GM23338 (cell line): Measurements from ENCODE around the gene GRIFIN. TPM values are rescaled to one million over a fixed set of nuclear protein-coding genes. Genes with fewer than 3 reads are reported as not detected.

Experiments
- ATAC-seq: fragments of 200-7000 bp; cut with Tn5 transposase; 3 replicates; pipeline ENCODE4 v1.9.1; 2020
- DNase-seq: peaks from one replicate; pipeline ENCODE4 v3.0.0-alpha.2; 2015; ENCODE audit warnings: low spot score
- H2AFZ ChIP-seq: fragments of 200-600 bp; sonication (generic); 2 replicates; pipeline ENCODE4 v1.8.0; 2016; ENCODE audit warnings: antibody characterized with exemption, mild to moderate bottlenecking, moderate library complexity
- H3F3A ChIP-seq: fragments of 200-600 bp; sonication (generic); replicated peaks from 2 replicates; pipeline ENCODE4 v1.8.0; 2017; ENCODE audit warnings: antibody characterized with exemption, mixed run types, low read depth
- H3K27ac ChIP-seq: fragments of 200-600 bp; sonication (generic); 2 replicates; pipeline ENCODE4 v1.6.1; 2016; ENCODE audit warnings: low read depth
- H3K27me3 ChIP-seq: fragments of 200-600 bp; sonication (generic); 2 replicates; pipeline ENCODE4 v1.8.0; 2016; ENCODE audit warnings: mild to moderate bottlenecking, mixed run types, moderate library complexity; ENCODE audit not compliant: insufficient read depth
- H3K36me3 ChIP-seq: fragments of 200-600 bp; sonication (generic); 2 replicates; pipeline ENCODE4 v1.8.0; 2016; ENCODE audit warnings: mild to moderate bottlenecking; ENCODE audit not compliant: insufficient read depth
- H3K4me1 ChIP-seq: fragments of 200-600 bp; sonication (generic); 2 replicates; pipeline ENCODE4 v1.8.0; 2016; ENCODE audit warnings: mild to moderate bottlenecking, moderate library complexity; ENCODE audit not compliant: insufficient read depth
- H3K4me2 ChIP-seq: fragments of 200-600 bp; sonication (generic); 2 replicates; pipeline ENCODE4 v1.7.1; 2017; ENCODE audit warnings: mixed run types
- H3K4me3 ChIP-seq: fragments of 200-600 bp; sonication (generic); 2 replicates; pipeline ENCODE4 v1.6.1; 2016; ENCODE audit warnings: mixed run types
- H3K79me2 ChIP-seq: fragments of 200-600 bp; sonication (generic); replicated peaks from 2 replicates; pipeline ENCODE4 v1.8.0; 2017; ENCODE audit warnings: mild to moderate bottlenecking; ENCODE audit not compliant: insufficient read depth
- H3K9me2 ChIP-seq: fragments of 200-600 bp; sonication (generic); 2 replicates; pipeline ENCODE4 v1.8.0; 2017; ENCODE audit not compliant: insufficient read depth
- H4K20me1 ChIP-seq: fragments of 200-600 bp; sonication (generic); replicated peaks from 2 replicates; pipeline ENCODE4 v1.8.0; 2017; ENCODE audit warnings: mild to moderate bottlenecking; ENCODE audit not compliant: insufficient read depth
- H3K27ac Mint-ChIP-seq: 2 replicates; pipeline ENCODE4 v1.8.0; 2020; ENCODE audit warnings: inconsistent platforms, mild to moderate bottlenecking, moderate library complexity, mixed read lengths
- H3K27me3 Mint-ChIP-seq: 3 replicates; pipeline ENCODE4 v1.8.0; 2022; ENCODE audit warnings: low read depth, mild to moderate bottlenecking, moderate library complexity, mixed read lengths, inconsistent platforms; ENCODE audit not compliant: insufficient read depth, poor library complexity
- H3K36me3 Mint-ChIP-seq: 3 replicates; pipeline ENCODE4 v1.8.0; 2021; ENCODE audit warnings: low read depth, mild to moderate bottlenecking, inconsistent platforms, moderate library complexity, mixed read lengths
- H3K4me1 Mint-ChIP-seq: 3 replicates; pipeline ENCODE4 v1.8.0; 2020; ENCODE audit warnings: mild to moderate bottlenecking, inconsistent platforms, mixed read lengths
- H3K4me3 Mint-ChIP-seq: 3 replicates; pipeline ENCODE4 v1.8.0; 2021; ENCODE audit warnings: moderate library complexity, mild to moderate bottlenecking, inconsistent platforms, mixed read lengths
- H3K9me3 Mint-ChIP-seq: 3 replicates; pipeline ENCODE4 v1.8.0; 2020; ENCODE audit warnings: moderate library complexity, mild to moderate bottlenecking, inconsistent platforms, mixed read lengths
- CTCF ChIP-seq, 2 experiments: fragments of 200-600 bp in 1 of 2; sonication (generic) in 1 of 2; conservative IDR thresholded peaks; 2 replicates each; pipeline versions ENCODE4 v1.5.1 to v1.6.1; 2016 to 2017; ENCODE audit warnings: antibody characterized with exemption in 2 of 2, low read depth in 2 of 2, mild to moderate bottlenecking in 2 of 2, moderate library complexity in 1 of 2
- ETS1 ChIP-seq: IDR thresholded peaks from 2 replicates; pipeline ENCODE4 v1.6.1; 2016; ENCODE audit warnings: antibody characterized with exemption
- EZH2 ChIP-seq: fragments of 200-600 bp; sonication (generic); IDR thresholded peaks from one replicate; pipeline ENCODE4 v1.8.0; 2017; ENCODE audit warnings: antibody characterized with exemption, mild to moderate bottlenecking, low read depth; ENCODE audit not compliant: unreplicated experiment
- JUNB ChIP-seq: IDR thresholded peaks from one replicate; pipeline ENCODE4 v1.6.1; 2016; ENCODE audit warnings: antibody characterized with exemption; ENCODE audit not compliant: unreplicated experiment
- NANOG ChIP-seq: IDR thresholded peaks from 2 replicates; pipeline ENCODE4 v1.6.1; 2016; ENCODE audit warnings: antibody characterized with exemption, borderline replicate concordance
- POLR2AphosphoS5 ChIP-seq: IDR thresholded peaks from 2 replicates; pipeline ENCODE4 v1.6.1; 2016; ENCODE audit warnings: antibody characterized with exemption, low read depth
- REST ChIP-seq: IDR thresholded peaks from one replicate; pipeline ENCODE4 v1.6.1; 2018; ENCODE audit warnings: antibody characterized with exemption; ENCODE audit not compliant: unreplicated experiment
- ZNF114 ChIP-seq: fragments of 250-450 bp; sonication (Bioruptor Pico); IDR thresholded peaks from 2 replicates; pipeline ENCODE4 v1.5.0; 2020; ENCODE audit warnings: mild to moderate bottlenecking, moderate library complexity
- ZNF331 ChIP-seq: fragments of 250-450 bp; sonication (Bioruptor Pico); IDR thresholded peaks from 2 replicates; pipeline ENCODE4 v1.5.0; 2020; ENCODE audit warnings: low read depth, mild to moderate bottlenecking, moderate library complexity
- polyA plus RNA-seq: library from polyadenylated mRNA; unstranded; fragments of >200 nt; fragmentation: Nextera tagmentation; extraction: Ambion mirVana; gene quantifications from 2 replicates; pipeline ENCODE4 v1.2.1, GENCODE V29; 2016
- total RNA-seq: library from RNA; depleted of rRNA; stranded (reverse); fragments of >200 nt; shearing (Covaris generic); gene quantifications from 2 replicates; pipeline ENCODE4 v1.2.3, GENCODE V29; 2014

GRIFIN gene
- total and polyA plus RNA-seq, 2 experiments from 2014 or later, result not detected

DNA sequence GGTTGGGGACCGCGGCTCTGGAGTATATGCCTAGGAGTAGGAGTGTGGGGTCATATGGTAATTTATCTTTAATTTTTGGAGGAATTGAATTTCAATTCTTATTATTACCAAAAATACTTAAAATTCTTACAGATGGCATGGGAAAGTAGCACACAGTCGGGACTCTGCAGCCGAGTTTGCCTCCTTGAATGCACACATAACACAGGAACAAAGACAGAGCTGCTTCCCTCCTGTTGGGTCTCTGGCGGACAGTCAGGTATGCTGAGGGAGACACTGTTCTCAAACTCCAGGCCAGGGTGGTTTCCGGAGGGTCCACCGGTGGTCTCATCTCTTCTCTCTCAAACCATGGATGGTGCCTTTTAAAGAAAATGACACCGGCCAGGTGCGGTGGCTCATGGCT lies 32.7 kb downstream of the GRIFIN start:
- no peaks in the 10 kb centered on the region for H3F3A ChIP-seq
- H3K4me3 Mint-ChIP-seq, result no peak overlapping the region
- TF ChIP-seq ZNF331 (no peak), REST (no peak), JUNB (no peak), EZH2 (no peak), CTCF (conservative IDR thresholded peaks at IDR 0.05; ENCODE audit: low read depth in 2 of 2) (no peak), NANOG (no peak), POLR2AphosphoS5 (no peak), ETS1 (no peak), ZNF114 (no peak)

GRCh38 chr7:2441430-2442058 lies 34.7 kb downstream of the GRIFIN start:
- H3K27ac Mint-ChIP-seq, result no peak overlapping the region; the same call in 1 of the 2 replicates
- peaks cover 6% of the 10 kb centered on the region; the same call in 2 of the 3 replicates for H3K4me1 Mint-ChIP-seq
- DNase-seq, result no peak
- H3K36me3 Mint-ChIP-seq, result peaks cover 5% of the 10 kb centered on the region; the same call in 2 of the 3 replicates
- H3K27me3 ChIP-seq, result no peaks in the 10 kb centered on the region
- H3K4me2 ChIP-seq, result no peak overlapping the region
- no peak for TF ChIP-seq POLR2AphosphoS5
- TF ChIP-seq JUNB, result no peak
- no peak for TF ChIP-seq NANOG
- no peak for TF ChIP-seq ZNF114
- no peaks in the 10 kb centered on the region for H3F3A ChIP-seq
- peaks cover 2% of the 10 kb centered on the region for H3K27me3 Mint-ChIP-seq
- no peaks in the 10 kb centered on the region for H3K4me1 ChIP-seq
- H3K9me3 Mint-ChIP-seq, result no peaks in the 10 kb centered on the region
- H3K79me2 ChIP-seq, result no peaks in the 10 kb centered on the region
- no peak overlapping the region for H2AFZ ChIP-seq
- no peak overlapping the region for H3K4me3 Mint-ChIP-seq
- H4K20me1 ChIP-seq, result no peaks in the 10 kb centered on the region; the same call in 1 of the 2 replicates
- ATAC-seq, result no peak
- no peak overlapping the region for H3K4me3 ChIP-seq
- no peak overlapping the region for H3K27ac ChIP-seq
- H3K9me2 ChIP-seq, result no peaks in the 10 kb centered on the region
- no peaks in the 10 kb centered on the region for H3K36me3 ChIP-seq

More for the DNA sequence above, 32.7 kb downstream of the GRIFIN start:
- H3K27ac ChIP-seq, result no peak overlapping the region
- no peak overlapping the region for H3K4me3 ChIP-seq
- H3K27me3 Mint-ChIP-seq, result peaks cover 6% of the 10 kb centered on the region
- H4K20me1 ChIP-seq, result no peaks in the 10 kb centered on the region; the same call in 1 of the 2 replicates
- H3K4me1 ChIP-seq, result no peaks in the 10 kb centered on the region
- peaks cover 6% of the 10 kb centered on the region; the same call in 2 of the 3 replicates for H3K4me1 Mint-ChIP-seq
- H3K79me2 ChIP-seq, result no peaks in the 10 kb centered on the region
- no peaks in the 10 kb centered on the region for H3K9me2 ChIP-seq
- H3K4me2 ChIP-seq, result no peak overlapping the region
- H3K9me3 Mint-ChIP-seq, result no peaks in the 10 kb centered on the region
- H3K36me3 Mint-ChIP-seq, result peaks cover 5% of the 10 kb centered on the region; the same call in 1 of the 3 replicates
- H3K27me3 ChIP-seq, result no peaks in the 10 kb centered on the region
- H3K36me3 ChIP-seq, result no peaks in the 10 kb centered on the region
- no peak overlapping the region for H3K27ac Mint-ChIP-seq
- no peak for ATAC-seq
- DNase-seq, result no peak
- no peak overlapping the region for H2AFZ ChIP-seq
